ENCODE data around the gene ATP2B3. TPM values are rescaled to one million over a fixed set of nuclear protein-coding genes. Genes with fewer than 3 reads are reported as not detected.

Gene ATP2B3
- total RNA-seq, 1 experiment from 2014 or later, result 0.35 TPM

- Histone ChIP-seq H4K5ac (ENCODE audit: insufficient read length, low read depth, low read length) (no peak overlapping the region), H3K4me1 (ENCODE audit: insufficient read depth, low read length) (no peaks in the 10 kb centered on the region), H4K20me1 (ENCODE audit: control insufficient read depth, insufficient read depth, insufficient read length) (no peaks in the 10 kb centered on the region), H3K27me3 (ENCODE audit: insufficient read depth, low read length) (no peaks in the 10 kb centered on the region), H3K23ac (ENCODE audit: insufficient read length, low read depth, low read length) (no peak overlapping the region), H4K8ac (replicated peaks; ENCODE audit: insufficient read length, low read depth, low read length) (no peak overlapping the region), H3K18ac (ENCODE audit: insufficient read length, low read depth, low read length) (no peak overlapping the region), H4K91ac (ENCODE audit: insufficient read length, low read depth, low read length) (no peak overlapping the region), H3T11ph (ENCODE audit: low read length) (no peak overlapping the region), H3K4ac (ENCODE audit: low read depth, low read length) (no peak overlapping the region), H2AK5ac (ENCODE audit: insufficient read length, low read length) (no peak overlapping the region), H2AFZ (ENCODE audit: low read length) (no peak overlapping the region), H3K56ac (ENCODE audit: insufficient read length, low read depth, low read length) (no peak overlapping the region), H3K23me2 (ENCODE audit: insufficient read length, low read depth, low read length, poor library complexity, severe bottlenecking) (no peaks in the 10 kb centered on the region), H2BK12ac (ENCODE audit: insufficient read length, low read depth, low read length) (no peak overlapping the region), H3K4me2 (ENCODE audit: insufficient read depth, insufficient read length, low read length) (no peak overlapping the region), H2BK5ac (ENCODE audit: insufficient read length, low read length) (no peak overlapping the region), H2BK15ac (ENCODE audit: low read depth, low read length) (no peak overlapping the region), H2BK120ac (ENCODE audit: low read depth, low read length, poor library complexity, severe bottlenecking) (no peak overlapping the region), H3K79me2 (ENCODE audit: insufficient read depth, low read length) (no peaks in the 10 kb centered on the region), H3K9me3 (ENCODE audit: control insufficient read depth, low read depth, low read length) (peaks cover 33% of the 10 kb centered on the region), H3K27ac (ENCODE audit: insufficient read length, low read depth, low read length) (no peak overlapping the region), H3K14ac (ENCODE audit: insufficient read depth, low read length) (no peak overlapping the region), H2BK20ac (ENCODE audit: low read depth, low read length, poor library complexity, severe bottlenecking) (no peak overlapping the region), H3K79me1 (ENCODE audit: insufficient read depth, low read depth, low read length, poor library complexity, severe bottlenecking) (no peaks in the 10 kb centered on the region), H3K9ac (ENCODE audit: extremely low read depth, insufficient read length, low read length) (no peak overlapping the region)
- DNase-seq, result no peak
- WGBS (ENCODE audit: extremely low coverage, insufficient read length, low lambda C conversion rate), result no CpG with 5 or more reads among the region's 13 CpGs
- Mint-ChIP-seq H3K27me3 (ENCODE audit: low read depth) (peaks cover 11% of the 10 kb centered on the region), H3K9me3 (peaks cover 67 to 71% of the 10 kb centered on the region in 2 experiments), H3K27ac (no peak overlapping the region), H3K4me3 (no peak overlapping the region; a peak in 1 of 5 replicates), H3K4me1 (peaks cover 11 to 22% of the 10 kb centered on the region in 2 experiments), H3K36me3 (ENCODE audit: insufficient read depth in 1 of 3, low read depth in 3 of 3) (peaks cover 0 to 10% (median 0%) of the 10 kb centered on the region in 3 experiments; a peak in 4 of 7 replicates)
- no peak for TF ChIP-seq CTCF (conservative IDR thresholded peaks at IDR 0.05)
Observed at GRCh38 chrX:153569475-153569874, 52.0 kb downstream of the ATP2B3 start.

Measured in H9 (cell line).